ENCODE measurements around the gene PRKG1. TPM values are rescaled to one million over a fixed set of nuclear protein-coding genes. Genes with fewer than 3 reads are reported as not detected.

PRKG1 gene
- total RNA-seq, 6 experiments from 2014 or later, result 1.1 to 2.0 (median 1.3) TPM

- Histone ChIP-seq H3K36me3 (no peaks in the 10 kb centered on the region), H3K4me3 (no peak overlapping the region), H3K9me3 (no peaks in the 10 kb centered on the region), H3K27ac (no peak overlapping the region), H3K4me1 (no peaks in the 10 kb centered on the region), H3K27me3 (no peaks in the 10 kb centered on the region)
- 33% methylated on average over 2 of the region's 2 CpGs for WGBS (ENCODE audit: insufficient coverage, low coverage, low lambda C conversion rate, missing lambda C conversion rate)
- DNase-seq, result no peak
- intact Hi-C loops (cut with DNase I), result no loop called here
- TF ChIP-seq POLR2A (IDR thresholded peaks at IDR 0.05), result no peak
- no peak for TF ChIP-seq CTCF (IDR thresholded peaks at IDR 0.05)
- no peak for ATAC-seq
Measured at GRCh38 chr10:51242393-51242792, 168.1 kb downstream of the PRKG1 start.

GRCh38 chr10:51244309-51244708 lies 170.0 kb downstream of the PRKG1 start:
- Histone ChIP-seq H3K27me3 (no peaks in the 10 kb centered on the region), H3K4me1 (no peaks in the 10 kb centered on the region), H3K9me3 (no peaks in the 10 kb centered on the region), H3K27ac (no peak overlapping the region), H3K4me3 (no peak overlapping the region), H3K36me3 (no peaks in the 10 kb centered on the region)
- DNase-seq (no peak), ATAC-seq (no peak)
- intact Hi-C loops (cut with DNase I), result no loop called here
- TF ChIP-seq POLR2A (IDR thresholded peaks at IDR 0.05) (no peak), CTCF (IDR thresholded peaks at IDR 0.05) (no peak)
- WGBS (ENCODE audit: insufficient coverage, low coverage, low lambda C conversion rate, missing lambda C conversion rate), result 10% methylated on average over 1 of the region's 1 CpG

GRCh38 chr10:51244748-51245490 lies 170.6 kb downstream of the PRKG1 start:
- Histone ChIP-seq H3K9me3 (no peaks in the 10 kb centered on the region), H3K36me3 (no peaks in the 10 kb centered on the region), H3K27ac (no peak overlapping the region), H3K4me3 (no peak overlapping the region), H3K4me1 (no peaks in the 10 kb centered on the region), H3K27me3 (no peaks in the 10 kb centered on the region)
- intact Hi-C loops (cut with DNase I), result no loop called here
- 16% methylated on average over 4 of the region's 4 CpGs for WGBS (ENCODE audit: insufficient coverage, low coverage, low lambda C conversion rate, missing lambda C conversion rate)
- DNase-seq (no peak), ATAC-seq (peak in 1 of 4 donors; percentile 27)
- TF ChIP-seq POLR2A (IDR thresholded peaks at IDR 0.05) (no peak), CTCF (IDR thresholded peaks at IDR 0.05) (no peak)

GRCh38 chr10:51246156-51246555 lies 171.9 kb downstream of the PRKG1 start:
- H3K27ac ChIP-seq, result no peak overlapping the region
- intact Hi-C loops (cut with DNase I), result no loop called here
- ATAC-seq, result no peak
- H3K27me3 ChIP-seq, result no peaks in the 10 kb centered on the region
- H3K4me3 ChIP-seq, result no peak overlapping the region
- 6% methylated on average over 1 of the region's 1 CpG for WGBS (ENCODE audit: insufficient coverage, low coverage, low lambda C conversion rate, missing lambda C conversion rate)
- no peaks in the 10 kb centered on the region for H3K36me3 ChIP-seq
- no peaks in the 10 kb centered on the region for H3K9me3 ChIP-seq
- no peak for DNase-seq
- no peaks in the 10 kb centered on the region for H3K4me1 ChIP-seq
- TF ChIP-seq CTCF (IDR thresholded peaks at IDR 0.05) (no peak), POLR2A (IDR thresholded peaks at IDR 0.05) (no peak)
